K562 (cell line): Measurements from ENCODE around the gene CXCL1. TPM values are rescaled to one million over a fixed set of nuclear protein-coding genes. Genes with fewer than 3 reads are reported as not detected.

Experiments
- ATAC-seq: fragments of 200-7000 bp; cut with Tn5 transposase; 3 replicates; pipeline ENCODE4 v1.9.1; 2020; ENCODE audit warnings: moderate library complexity
- Bru-seq: library from RNA; stranded (reverse); fragments of 400-500 nt; gene quantifications from one replicate; lab custom pipeline; 2021; lab: Mats Ljungman, UMichigan
- BruChase-seq, 2 experiments: library from RNA; stranded (reverse); fragments of 400-500 nt; gene quantifications; one replicate each; lab custom pipeline; 2021; lab: Mats Ljungman, UMichigan
- BruUV-seq: library from RNA; stranded (reverse); fragments of 400-500 nt; replicated peaks from 2 replicates; lab custom pipeline; 2021; lab: Mats Ljungman, UMichigan
- CTCF ChIA-PET: fragments of 300-600 bp; formaldehyde crosslinking; extraction: SDS; loops from one replicate; lab custom pipeline; 2021; ENCODE audit warnings: low intra/inter-chr PET ratio; lab: Yijun Ruan, JAX
- POLR2A ChIA-PET: fragments of 300-600, 350-650 bp; sonication (Branson Sonifier 250); formaldehyde crosslinking; extraction: SDS; loops from one replicate; lab custom pipeline; 2021; ENCODE audit warnings: antibody characterized with exemption, inconsistent platforms; lab: Yijun Ruan, JAX
- DNase-seq, 4 experiments: peaks; one replicate each; pipeline versions ENCODE4 v3.0.0 to v3.0.0-alpha.2; 2011 to 2018; ENCODE audit warnings: low spot score in 3 of 4, mixed read lengths in 3 of 4; ENCODE audit errors: extremely low read depth in 1 of 4
- FAIRE-seq: peaks from 2 replicates; lab custom pipeline; 2011; peaks lifted over from hg19 to GRCh38; lab: Jason Lieb, UNC
- H2AFZ ChIP-seq: 2 replicates; pipeline ENCODE4 v1.6.0; 2011; ENCODE audit warnings: low read depth, low read length, control low read depth, inconsistent platforms
- H3K27ac ChIP-seq: fragments of 200-600 bp; 3 replicates; pipeline ENCODE4 v1.8.0; 2011; ENCODE audit warnings: low read depth, mild to moderate bottlenecking, control low read depth, inconsistent platforms, low read length, moderate library complexity, mixed read lengths; ENCODE audit errors: extremely low read depth
- H3K27me3 ChIP-seq, 2 experiments: fragments of 300-600 bp in 1 of 2; 2 replicates in 1 of 2; 3 replicates in 1 of 2; pipeline versions ENCODE4 v1.6.0 to v1.8.0; 2011; ENCODE audit warnings: inconsistent platforms in 2 of 2, low read length in 2 of 2, mild to moderate bottlenecking in 1 of 2, mixed read lengths in 1 of 2, moderate library complexity in 1 of 2; ENCODE audit not compliant: control insufficient read depth in 2 of 2, insufficient read depth in 2 of 2
- H3K36me3 ChIP-seq: fragments of 300-600 bp; 3 replicates; pipeline ENCODE4 v1.8.0; 2011; ENCODE audit warnings: mild to moderate bottlenecking, low read length, inconsistent platforms; ENCODE audit not compliant: control insufficient read depth, insufficient read depth
- H3K4me1 ChIP-seq, 2 experiments: fragments of 200-600 bp in 1 of 2; replicated peaks in 1 of 2; 2 replicates in 1 of 2; 3 replicates in 1 of 2; pipeline versions ENCODE4 v1.5.1 to v1.8.0; 2011; ENCODE audit warnings: inconsistent platforms in 2 of 2, low read length in 2 of 2, mild to moderate bottlenecking in 1 of 2, mixed read lengths in 1 of 2, moderate library complexity in 1 of 2; ENCODE audit not compliant: control insufficient read depth in 2 of 2, insufficient read depth in 2 of 2
- H3K4me2 ChIP-seq: 2 replicates; pipeline ENCODE4 v1.6.1; 2011; ENCODE audit warnings: low read length, control low read depth, inconsistent platforms, mixed read lengths; ENCODE audit not compliant: insufficient read depth
- H3K4me3 ChIP-seq: fragments of 200-600 bp; sonication (generic), shearing (Covaris generic); 2 replicates; pipeline ENCODE4 v1.5.1; 2016; ENCODE audit warnings: control low read depth, inconsistent platforms
- H3K79me2 ChIP-seq: fragments of 200-600 bp; 3 replicates; pipeline ENCODE4 v1.8.0; 2011; ENCODE audit warnings: low read length, inconsistent platforms; ENCODE audit not compliant: control insufficient read depth, insufficient read depth
- H3K9ac ChIP-seq, 2 experiments: 2 replicates each; pipeline versions ENCODE4 v1.6.0 to v1.6.1; 2011; ENCODE audit warnings: low read depth in 2 of 2, low read length in 2 of 2, control low read depth in 1 of 2, inconsistent platforms in 1 of 2, mild to moderate bottlenecking in 1 of 2, mixed read lengths in 1 of 2; ENCODE audit not compliant: insufficient read depth in 1 of 2
- H3K9me1 ChIP-seq: one replicate; pipeline ENCODE4 v1.6.0; 2011; ENCODE audit warnings: inconsistent platforms, mild to moderate bottlenecking, low read length, moderate library complexity; ENCODE audit not compliant: control insufficient read depth, insufficient read depth
- H3K9me3 ChIP-seq: replicated peaks from 2 replicates; pipeline ENCODE4 v1.5.1; 2011; ENCODE audit warnings: low read depth, low read length, inconsistent platforms; ENCODE audit not compliant: control insufficient read depth, insufficient read depth
- H4K20me1 ChIP-seq: replicated peaks from 2 replicates; pipeline ENCODE4 v1.6.1; 2011; ENCODE audit warnings: low read length, inconsistent platforms, mixed read lengths; ENCODE audit not compliant: control insufficient read depth, insufficient read depth
- ARID2 ChIP-seq: fragments of 450-650 bp; IDR thresholded peaks from 2 replicates; pipeline ENCODE4 v1.6.1; 2017; ENCODE audit warnings: antibody characterized with exemption, mild to moderate bottlenecking
- CCNT2 ChIP-seq: IDR thresholded peaks from 2 replicates; pipeline ENCODE4 v1.6.1; 2011; ENCODE audit warnings: borderline replicate concordance, low read depth, mild to moderate bottlenecking, moderate library complexity, mixed read lengths, low read length; ENCODE audit not compliant: insufficient read length; ENCODE audit errors: extremely low read depth
- E2F6 ChIP-seq, 2 experiments: IDR thresholded peaks; 2 replicates each; pipeline ENCODE4 v1.6.1; 2011; ENCODE audit warnings: borderline replicate concordance in 1 of 2, control low read depth in 1 of 2, low read depth in 1 of 2, low read length in 1 of 2, mild to moderate bottlenecking in 1 of 2, mixed read lengths in 1 of 2, moderate library complexity in 1 of 2; ENCODE audit not compliant: insufficient read depth in 1 of 2, insufficient read length in 1 of 2, poor library complexity in 1 of 2, severe bottlenecking in 1 of 2; ENCODE audit errors: extremely low read depth in 1 of 2
- GMEB1 ChIP-seq: fragments of 250-450 bp; sonication (Bioruptor Pico); IDR thresholded peaks from 2 replicates; pipeline ENCODE4 v1.4.0; 2020; ENCODE audit warnings: mild to moderate bottlenecking
- IFI16 ChIP-seq: fragments of 250-450 bp; sonication (Bioruptor Pico); IDR thresholded peaks from 2 replicates; pipeline ENCODE4 v2.1.2; 2022; ENCODE audit warnings: mild to moderate bottlenecking, inconsistent platforms
- NR3C1 ChIP-seq: sonication (generic); formaldehyde crosslinking; IDR thresholded peaks from 2 replicates; pipeline ENCODE4 v1.8.1; 2022; ENCODE audit warnings: missing genetic modification reagents
- RAD21 ChIP-seq, 2 experiments: fragments of 250-450 bp in 1 of 2; fragments of 450-650 bp in 1 of 2; sonication (Bioruptor Pico) in 1 of 2; formaldehyde crosslinking in 1 of 2; IDR thresholded peaks in 1 of 2; conservative IDR thresholded peaks in 1 of 2; 2 replicates each; pipeline versions ENCODE4 v1.4.0 to v1.8.0; 2020 to 2022; ENCODE audit warnings: mild to moderate bottlenecking in 2 of 2, moderate library complexity in 1 of 2
- ZNF197 ChIP-seq: fragments of 200-800 bp; sonication (Bioruptor generic); IDR thresholded peaks from 2 replicates; pipeline ENCODE4 v1.6.1; 2016; ENCODE audit warnings: low read depth, missing genetic modification characterization, missing compliant biosample characterization
- WGBS: fragments of 100-300 bp; shearing (Covaris generic); methylation state at CpG from one replicate; pipeline ENCODE4 v1.1.6; 2016; ENCODE audit warnings: low coverage, mixed read lengths; ENCODE audit not compliant: insufficient coverage; ENCODE audit errors: missing lambda C conversion rate; 5-methylcytosine and 5-hydroxymethylcytosine counted together
- in situ Hi-C: fragments of 300-500 bp; cut with MboI; formaldehyde crosslinking; loops from 4 replicates; pipeline ENCODE4 v1.15.0; 2018; ENCODE audit warnings: inconsistent platforms, mixed read lengths
- intact Hi-C: fragments of 100-400 bp; cut with micrococcal nuclease; formaldehyde crosslinking; loops from 2 replicates; pipeline ENCODE4 v1.14.2; 2022
- long read RNA-seq, 3 experiments: library from polyadenylated mRNA in 2 of 3; library from RNA in 1 of 3; unstranded in 2 of 3; stranded (forward) in 1 of 3; transcript quantifications; one replicate each; pipeline ENCODE4 v2.0.0, GENCODE V29; 2019 to 2022
- polyA minus RNA-seq, 3 experiments: library from RNA; depleted of rRNA, polyadenylated mRNA; stranded (reverse); fragments of >200 nt; gene quantifications; 2 replicates each; pipeline ENCODE4 v1.2.3, GENCODE V29; 2011
- polyA plus RNA-seq, 8 experiments: library from polyadenylated mRNA; depleted of rRNA in 4 of 8; stranded (reverse) in 5 of 8; unstranded in 3 of 8; fragments of >200 nt; fragmentation: Nextera tagmentation in 2 of 8; fragmentation: Illumina TruSeq in 1 of 8; extraction: Ambion mirVana in 2 of 8; extraction: Trizol in 1 of 8; gene quantifications; 2 replicates each; pipeline versions ENCODE4 v1.2.1 to v1.2.3, GENCODE V29; 2011 to 2014; ENCODE audit warnings: inconsistent platforms in 1 of 8, missing spikeins in 1 of 8
- total RNA-seq, 7 experiments: library from RNA; depleted of rRNA in 6 of 7; stranded (reverse); fragments of >200 nt in 6 of 7; fragmentation: Illumina TruSeq in 2 of 7; extraction: Trizol in 2 of 7; gene quantifications; 2 replicates each; pipeline versions ENCODE4 v1.2.1 to v1.2.3, GENCODE V29; 2011 to 2021; ENCODE audit warnings: low replicate concordance in 1 of 7
- TF ChIP-seq, protein P1 (sequence below), 2 experiments: fragments of 450-650 bp; IDR thresholded peaks; 2 replicates each; pipeline ENCODE4 v1.6.1; 2016

CXCL1 gene
- 0.28 TPM in 1 of 2 replicates, not detected in the other for total RNA-seq (2011; cell fraction: chromatin; rRNA removed; ENCODE audit: low replicate concordance)
- total RNA-seq (2011; cell fraction: nucleolus; rRNA removed) = 0.33 and 0.53 TPM in 2 replicates
- 0.37 and 1.4 TPM in 2 replicates for total RNA-seq (2011; cell fraction: nucleoplasm; rRNA removed)
- total RNA-seq (2014; rRNA removed) (2.2 TPM in 1 of 2 replicates, not detected in the other), total RNA-seq (2014; rRNA removed; fragmentation: Illumina TruSeq; extraction: Trizol) (0.22 and 0.29 TPM in 2 replicates), total RNA-seq (2015; rRNA removed; fragmentation: Illumina TruSeq; extraction: Trizol) (not detected in 2 replicates), total RNA-seq (2021) (0.22 TPM in 1 of 2 replicates, not detected in the other), polyA plus RNA-seq (2011; rRNA removed) (0.20 and 0.71 TPM in 2 replicates), polyA plus RNA-seq (2014; fragmentation: Illumina TruSeq; extraction: Trizol) (0.25 and 0.34 TPM in 2 replicates), polyA plus RNA-seq (2014; fragmentation: Nextera tagmentation; extraction: Ambion mirVana) (under 1 TPM in 1 of 2 experiments, not detected in 1; 0.07 TPM), polyA plus RNA-seq (2014; rRNA removed) (0.17 TPM in 1 of 2 replicates, not detected in the other), polyA minus RNA-seq (2011; rRNA and poly(A)+ RNA removed) (0.39 TPM in 1 of 2 replicates, not detected in the other), Bru-seq, nascent RNA (percentile 43 among the genes with signal in this experiment), BruChase-seq, experiment 1, labeled RNA remaining after a 2-hour chase (percentile 21 among the genes with signal in this experiment), BruChase-seq, experiment 2, labeled RNA remaining after a 6-hour chase (percentile 43 among the genes with signal in this experiment)
- polyA plus RNA-seq (2011; cell fraction: cytosol; rRNA removed) = 0.63 TPM in 1 of 2 replicates, not detected in the other
- polyA plus RNA-seq (2011; cell fraction: nucleus; rRNA removed) = 0.25 and 1.6 TPM in 2 replicates
- polyA plus RNA-seq (2012) = 0.21 and 0.42 TPM in 2 replicates
- not detected in 2 replicates for polyA minus RNA-seq (2011; cell fraction: cytosol; rRNA and poly(A)+ RNA removed)
- 0.33 TPM in 1 of 2 replicates, not detected in the other for polyA minus RNA-seq (2011; cell fraction: nucleus; rRNA and poly(A)+ RNA removed)
- long read RNA-seq, experiment 1 = 0 reads
- long read RNA-seq, experiment 2 = 0 reads
- long read RNA-seq, experiment 3, partial matches to known transcripts = 0 of 1 reads
- long read RNA-seq, experiment 3, other reads (novel, unspliced or antisense) = 0 of 1 reads

DNA sequence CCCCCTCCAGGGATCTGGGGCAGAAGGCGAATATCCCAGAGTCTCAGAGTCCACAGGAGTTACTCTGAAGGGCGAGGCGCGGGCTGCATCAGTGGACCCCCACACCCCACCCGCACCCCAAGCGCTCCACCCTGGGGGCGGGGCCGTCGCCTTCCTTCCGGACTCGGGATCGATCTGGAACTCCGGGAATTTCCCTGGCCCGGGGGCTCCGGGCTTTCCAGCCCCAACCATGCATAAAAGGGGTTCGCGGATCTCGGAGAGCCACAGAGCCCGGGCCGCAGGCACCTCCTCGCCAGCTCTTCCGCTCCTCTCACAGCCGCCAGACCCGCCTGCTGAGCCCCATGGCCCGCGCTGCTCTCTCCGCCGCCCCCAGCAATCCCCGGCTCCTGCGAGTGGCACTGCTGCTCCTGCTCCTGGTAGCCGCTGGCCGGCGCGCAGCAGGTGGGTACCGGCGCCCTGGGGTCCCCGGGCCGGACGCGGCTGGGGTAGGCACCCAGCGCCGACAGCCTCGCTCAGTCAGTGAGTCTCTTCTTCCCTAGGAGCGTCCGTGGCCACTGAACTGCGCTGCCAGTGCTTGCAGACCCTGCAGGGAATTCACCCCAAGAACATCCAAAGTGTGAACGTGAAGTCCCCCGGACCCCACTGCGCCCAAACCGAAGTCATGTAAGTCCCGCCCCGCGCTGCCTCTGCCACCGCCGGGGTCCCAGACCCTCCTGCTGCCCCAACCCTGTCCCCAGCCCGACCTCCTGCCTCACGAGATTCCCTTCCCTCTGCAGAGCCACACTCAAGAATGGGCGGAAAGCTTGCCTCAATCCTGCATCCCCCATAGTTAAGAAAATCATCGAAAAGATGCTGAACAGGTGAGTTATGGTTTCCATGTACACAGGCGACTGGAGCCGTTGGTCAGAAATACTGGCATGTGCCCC is at the start of gene CXCL1:
Gene CXCL1, plus strand, starts transcription at position 264 of the 926 bp plus-strand sequence. Its CDS starts 78 bp downstream, at position 342.
- H3K79me2 ChIP-seq = no peaks in the 10 kb centered on the region
- peak within 1 kb of the TSS; percentile 89 for H2AFZ ChIP-seq
- H3K27ac ChIP-seq = no peak within 1 kb of the TSS
- DNase-seq (peak; percentile 37 to 68 (median 51)), ATAC-seq (peak; percentile 95), FAIRE-seq (no peak)
- H3K4me2 ChIP-seq = peak within 1 kb of the TSS; percentile 86
- whole genome bisulfite sequencing = 21% methylated on average over 42 of the region's 61 CpGs
- H4K20me1 ChIP-seq = no peaks in the 10 kb centered on the region
- H3K9me1 ChIP-seq = no peaks in the 10 kb centered on the region
- intact Hi-C loops = loop anchor here (1.0 to 5.0 kb wide), 4 partner anchors 53 to 265 kb away; partner anchors contain the start of genes CXCL2 and CXCL3
- in situ Hi-C loops = loop anchor here (10.0 kb wide), 1 partner anchor 265 kb away; no protein-coding TSS in a partner anchor
- peaks cover 9 to 11% of the 10 kb centered on the region in 2 experiments; a peak in 4 of 5 replicates for H3K4me1 ChIP-seq
- no TSS peak for BruUV-seq
- peak within 1 kb of the TSS; percentile 61 to 91 for H3K9ac ChIP-seq
- ChIA-PET POLR2A (interaction anchor here (0.5 to 0.7 kb wide), 3 partner anchors 9 to 237 kb away, joined by 3 read pairs; no protein-coding TSS in a partner anchor), CTCF (interaction anchor here (0.6 kb wide), 2 partner anchors 264 to 467 kb away, joined by 3 read pairs; no protein-coding TSS in a partner anchor)
- H3K27me3 ChIP-seq = no peaks in the 10 kb centered on the region
- H3K9me3 ChIP-seq = no peaks in the 10 kb centered on the region
- H3K36me3 ChIP-seq = no peaks in the 10 kb centered on the region
- H3K4me3 ChIP-seq = peak within 1 kb of the TSS; percentile 54
- TF ChIP-seq CCNT2 (no peak), ZNF197 (CRISPR knock-in tag) (no peak), ARID2 (no peak), NR3C1 (CRISPR knock-in tag) (0 out of 2 replicates have a peak, but pooled peaks have one; percentile 30), RAD21 (CRISPR knock-in tag; conservative IDR thresholded peaks at IDR 0.05 in 1 of 2, IDR thresholded peaks at IDR 0.05 in 1 of 2) (peak in 1 of 2 experiments; percentile 32), GMEB1 (CRISPR knock-in tag) (no peak), E2F6 (IDR thresholded peaks at IDR 0.05; ENCODE audit: borderline replicate concordance in 1 of 2, extremely low read depth in 1 of 2, insufficient read depth in 1 of 2, insufficient read length in 1 of 2, low read depth in 1 of 2, low read length in 1 of 2, poor library complexity in 1 of 2, severe bottlenecking in 1 of 2) (peak in 1 of 2 experiments; percentile 70), IFI16 (CRISPR knock-in tag) (no peak)
- TF ChIP-seq, protein P1, sequence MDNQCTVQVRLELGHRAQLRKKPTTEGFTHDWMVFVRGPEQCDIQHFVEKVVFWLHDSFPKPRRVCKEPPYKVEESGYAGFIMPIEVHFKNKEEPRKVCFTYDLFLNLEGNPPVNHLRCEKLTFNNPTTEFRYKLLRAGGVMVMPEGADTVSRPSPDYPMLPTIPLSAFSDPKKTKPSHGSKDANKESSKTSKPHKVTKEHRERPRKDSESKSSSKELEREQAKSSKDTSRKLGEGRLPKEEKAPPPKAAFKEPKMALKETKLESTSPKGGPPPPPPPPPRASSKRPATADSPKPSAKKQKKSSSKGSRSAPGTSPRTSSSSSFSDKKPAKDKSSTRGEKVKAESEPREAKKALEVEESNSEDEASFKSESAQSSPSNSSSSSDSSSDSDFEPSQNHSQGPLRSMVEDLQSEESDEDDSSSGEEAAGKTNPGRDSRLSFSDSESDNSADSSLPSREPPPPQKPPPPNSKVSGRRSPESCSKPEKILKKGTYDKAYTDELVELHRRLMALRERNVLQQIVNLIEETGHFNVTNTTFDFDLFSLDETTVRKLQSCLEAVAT (IDR thresholded peaks at IDR 0.05) = no peak
